Parathyroid adenoma (tissue), 2 donors: ENCODE measurements around the gene RAET1E.
"Not testable (repeated sequence)": the region's sequence is repeated elsewhere in the genome, so short reads cannot be mapped to it uniquely, and the experiment has no call there.

Source experiments
- H2AFZ ChIP-seq: fragments of 300-600 bp; sonication (generic); one replicate; pipeline ENCODE4 v1.7.0; 2017; ENCODE audit warnings: antibody characterized with exemption, mild to moderate bottlenecking
- H3K27ac ChIP-seq: fragments of 300-600 bp; sonication (generic); one replicate; pipeline ENCODE4 v1.7.0; 2017
- H3K27me3 ChIP-seq: fragments of 300-600 bp; sonication (generic); one replicate; pipeline ENCODE4 v1.7.0; 2017; ENCODE audit warnings: low read length; ENCODE audit not compliant: control insufficient read depth, insufficient read depth
- H3K36me3 ChIP-seq: fragments of 300-600 bp; sonication (generic); one replicate; pipeline ENCODE4 v1.7.0; 2017; ENCODE audit warnings: low read length; ENCODE audit not compliant: control insufficient read depth, insufficient read depth
- H3K4me1 ChIP-seq: fragments of 300-600 bp; sonication (generic); one replicate; pipeline ENCODE4 v1.7.0; 2017; ENCODE audit warnings: control low read depth
- H3K4me2 ChIP-seq: fragments of 300-600 bp; sonication (generic); one replicate; pipeline ENCODE4 v1.7.0; 2017; ENCODE audit warnings: low read length
- H3K4me3 ChIP-seq: fragments of 300-600 bp; sonication (generic); one replicate; pipeline ENCODE4 v1.7.0; 2017; ENCODE audit warnings: low read depth, low read length
- H3K79me2 ChIP-seq: fragments of 300-600 bp; sonication (generic); one replicate; pipeline ENCODE4 v1.7.0; 2017; ENCODE audit warnings: control low read depth
- H3K9ac ChIP-seq: fragments of 300-600 bp; sonication (generic); one replicate; pipeline ENCODE4 v1.7.0; 2017; ENCODE audit warnings: mild to moderate bottlenecking
- H3K9me3 ChIP-seq: fragments of 300-600 bp; sonication (generic); one replicate; pipeline ENCODE4 v1.7.0; 2017; ENCODE audit warnings: low read length; ENCODE audit not compliant: control insufficient read depth
- CTCF ChIP-seq: fragments of 300-600 bp; sonication (generic); IDR thresholded peaks from one replicate; pipeline ENCODE4 v1.7.0; 2017; ENCODE audit warnings: antibody characterized with exemption, mild to moderate bottlenecking
- donor health status: primary hyperparathyroidism.

RAET1E gene

GRCh38 chr6:149897855-149898744, at the start of gene RAET1E:
RAET1E (minus strand) TSS chr6:149898113; CDS start chr6:149890901, 7,212 bp downstream.
- Histone ChIP-seq H3K79me2 (no peaks in the 10 kb centered on the region), H2AFZ (no peak within 1 kb of the TSS), H3K9me3 (no peaks in the 10 kb centered on the region), H3K27me3 (no peaks in the 10 kb centered on the region), H3K9ac (no peak within 1 kb of the TSS), H3K4me3 (no peak within 1 kb of the TSS), H3K4me1 (peaks cover 18% of the 10 kb centered on the region), H3K36me3 (no peaks in the 10 kb centered on the region), H3K27ac (peak within 1 kb of the TSS; percentile 3), H3K4me2 (no peak within 1 kb of the TSS)
- no peak for TF ChIP-seq CTCF

- H2AFZ ChIP-seq, H3K4me2 ChIP-seq, H3K9ac ChIP-seq, H3K27me3 ChIP-seq, H3K79me2 ChIP-seq, H3K4me3 ChIP-seq, H3K9me3 ChIP-seq, H3K27ac ChIP-seq, H3K36me3 ChIP-seq, H3K4me1 ChIP-seq: not testable (repeated sequence)
Measured at GRCh38 chr6:149947533-149947932, 49.6 kb upstream of the RAET1E start.

- not testable (repeated sequence) for H2AFZ ChIP-seq, H3K4me2 ChIP-seq, H3K4me1 ChIP-seq, H3K79me2 ChIP-seq, H3K9me3 ChIP-seq, H3K27me3 ChIP-seq, H3K27ac ChIP-seq, H3K4me3 ChIP-seq, H3K9ac ChIP-seq, H3K36me3 ChIP-seq
Measured at GRCh38 chr6:149946631-149947030, 48.7 kb upstream of the RAET1E start.

GRCh38 chr6:149945276-149945675, 47.4 kb upstream of the RAET1E start:
- not testable (repeated sequence) for H3K9me3 ChIP-seq

GRCh38 chr6:149943321-149943720, 45.4 kb upstream of the RAET1E start:
- H3K4me3 ChIP-seq, H3K27me3 ChIP-seq, H3K9me3 ChIP-seq, H3K36me3 ChIP-seq, H3K4me2 ChIP-seq, H3K4me1 ChIP-seq, H2AFZ ChIP-seq, H3K27ac ChIP-seq, H3K9ac ChIP-seq, H3K79me2 ChIP-seq: not testable (repeated sequence)

More at GRCh38 chr6:149945276-149945675, 47.4 kb upstream of the RAET1E start:
- H3K27me3 ChIP-seq, H3K79me2 ChIP-seq, H3K4me1 ChIP-seq, H3K4me3 ChIP-seq, H2AFZ ChIP-seq, H3K9ac ChIP-seq, H3K27ac ChIP-seq, H3K36me3 ChIP-seq, H3K4me2 ChIP-seq: not testable (repeated sequence)

DNA sequence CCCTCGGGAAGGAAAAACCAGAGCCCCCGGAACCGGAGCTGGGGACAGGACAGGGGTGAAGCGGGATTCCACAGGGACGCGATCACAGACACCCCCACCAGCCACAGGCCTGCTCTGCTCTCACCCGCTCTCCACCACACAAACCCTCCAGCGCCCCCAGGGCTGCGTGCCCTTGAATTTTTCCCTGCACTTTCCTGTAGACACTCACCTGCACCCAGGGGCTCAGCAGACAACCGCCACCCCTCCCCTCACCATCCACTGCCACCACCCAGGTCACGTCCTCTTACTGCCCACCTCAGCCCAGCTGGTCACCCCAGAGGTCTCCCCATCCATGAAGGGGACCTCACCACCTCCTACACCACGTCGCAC, 44.5 kb upstream of the RAET1E start:
- H3K9ac ChIP-seq: no peak overlapping the region
- TF ChIP-seq CTCF: no peak
- no peaks in the 10 kb centered on the region for H3K27me3 ChIP-seq

More for the DNA sequence above, 44.5 kb upstream of the RAET1E start:
- H3K27ac ChIP-seq: no peak overlapping the region
- no peaks in the 10 kb centered on the region for H3K9me3 ChIP-seq
- no peaks in the 10 kb centered on the region for H3K79me2 ChIP-seq
- peaks cover 3% of the 10 kb centered on the region for H3K4me1 ChIP-seq
- peak overlapping the region; percentile 39 for H3K4me3 ChIP-seq
- peak overlapping the region; percentile 84 for H3K4me2 ChIP-seq
- no peak overlapping the region for H2AFZ ChIP-seq
- no peaks in the 10 kb centered on the region for H3K36me3 ChIP-seq
